PFSK-1 (cell line): ENCODE measurements around the gene C11orf24.

Source experiments
- FOXP2 ChIP-seq: optimal IDR thresholded peaks from 2 replicates; pipeline ENCODE3; 2011; ENCODE audit warnings: borderline replicate concordance, control low read depth, inconsistent platforms; ENCODE audit not compliant: insufficient read depth; ENCODE audit errors: extremely low read length, extremely low read depth
- POLR2AphosphoS5 ChIP-seq: IDR thresholded peaks from 2 replicates; pipeline ENCODE4 v1.6.1; 2012; ENCODE audit warnings: low read depth, mild to moderate bottlenecking, control low read depth, low read length, moderate library complexity
- SIN3A ChIP-seq: IDR thresholded peaks from 2 replicates; pipeline ENCODE4 v1.6.1; 2012; ENCODE audit warnings: mild to moderate bottlenecking, low read length, moderate library complexity, borderline replicate concordance; ENCODE audit not compliant: insufficient read depth
- TAF1 ChIP-seq: IDR thresholded peaks from 2 replicates; pipeline ENCODE4 v1.6.1; 2012; ENCODE audit warnings: low read length, control low read depth, borderline replicate concordance; ENCODE audit not compliant: insufficient read depth
- TF ChIP-seq, protein P1 (sequence below), 2 experiments: IDR thresholded peaks; 2 replicates each; pipeline versions ENCODE4 v1.6.1 to v1.8.0; 2011 to 2012; ENCODE audit warnings: low read depth in 2 of 2, low read length in 2 of 2, control low read depth in 1 of 2, inconsistent platforms in 1 of 2, mild to moderate bottlenecking in 1 of 2, moderate library complexity in 1 of 2; ENCODE audit not compliant: insufficient read depth in 1 of 2

C11orf24 gene

DNA sequence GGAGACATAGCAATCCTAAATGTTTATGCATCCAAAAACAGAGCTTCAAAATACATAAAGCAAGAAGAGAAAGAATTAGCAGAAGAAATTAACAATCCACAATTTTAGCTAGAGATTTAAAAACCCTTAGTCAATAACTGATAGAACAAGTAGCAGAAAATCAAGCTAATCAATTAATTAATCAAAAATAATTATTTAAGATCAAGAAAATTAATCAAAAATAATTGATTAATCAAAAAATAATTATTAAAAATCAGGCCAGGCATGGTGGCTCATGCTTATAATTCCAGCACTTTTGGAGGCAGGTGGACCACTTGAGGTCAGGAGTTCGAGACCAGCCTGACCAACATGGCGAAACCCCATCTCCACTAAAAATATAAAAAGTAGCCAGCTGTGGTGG lies 29.2 kb downstream of the C11orf24 start:
- TF ChIP-seq, protein P1, sequence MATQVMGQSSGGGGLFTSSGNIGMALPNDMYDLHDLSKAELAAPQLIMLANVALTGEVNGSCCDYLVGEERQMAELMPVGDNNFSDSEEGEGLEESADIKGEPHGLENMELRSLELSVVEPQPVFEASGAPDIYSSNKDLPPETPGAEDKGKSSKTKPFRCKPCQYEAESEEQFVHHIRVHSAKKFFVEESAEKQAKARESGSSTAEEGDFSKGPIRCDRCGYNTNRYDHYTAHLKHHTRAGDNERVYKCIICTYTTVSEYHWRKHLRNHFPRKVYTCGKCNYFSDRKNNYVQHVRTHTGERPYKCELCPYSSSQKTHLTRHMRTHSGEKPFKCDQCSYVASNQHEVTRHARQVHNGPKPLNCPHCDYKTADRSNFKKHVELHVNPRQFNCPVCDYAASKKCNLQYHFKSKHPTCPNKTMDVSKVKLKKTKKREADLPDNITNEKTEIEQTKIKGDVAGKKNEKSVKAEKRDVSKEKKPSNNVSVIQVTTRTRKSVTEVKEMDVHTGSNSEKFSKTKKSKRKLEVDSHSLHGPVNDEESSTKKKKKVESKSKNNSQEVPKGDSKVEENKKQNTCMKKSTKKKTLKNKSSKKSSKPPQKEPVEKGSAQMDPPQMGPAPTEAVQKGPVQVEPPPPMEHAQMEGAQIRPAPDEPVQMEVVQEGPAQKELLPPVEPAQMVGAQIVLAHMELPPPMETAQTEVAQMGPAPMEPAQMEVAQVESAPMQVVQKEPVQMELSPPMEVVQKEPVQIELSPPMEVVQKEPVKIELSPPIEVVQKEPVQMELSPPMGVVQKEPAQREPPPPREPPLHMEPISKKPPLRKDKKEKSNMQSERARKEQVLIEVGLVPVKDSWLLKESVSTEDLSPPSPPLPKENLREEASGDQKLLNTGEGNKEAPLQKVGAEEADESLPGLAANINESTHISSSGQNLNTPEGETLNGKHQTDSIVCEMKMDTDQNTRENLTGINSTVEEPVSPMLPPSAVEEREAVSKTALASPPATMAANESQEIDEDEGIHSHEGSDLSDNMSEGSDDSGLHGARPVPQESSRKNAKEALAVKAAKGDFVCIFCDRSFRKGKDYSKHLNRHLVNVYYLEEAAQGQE (IDR thresholded peaks at IDR 0.05; ENCODE audit: insufficient read depth in 1 of 2, low read depth in 2 of 2, low read length in 2 of 2) = no peak
- TF ChIP-seq SIN3A (no peak), FOXP2 (no peak), TAF1 (no peak), POLR2AphosphoS5 (no peak)

DNA sequence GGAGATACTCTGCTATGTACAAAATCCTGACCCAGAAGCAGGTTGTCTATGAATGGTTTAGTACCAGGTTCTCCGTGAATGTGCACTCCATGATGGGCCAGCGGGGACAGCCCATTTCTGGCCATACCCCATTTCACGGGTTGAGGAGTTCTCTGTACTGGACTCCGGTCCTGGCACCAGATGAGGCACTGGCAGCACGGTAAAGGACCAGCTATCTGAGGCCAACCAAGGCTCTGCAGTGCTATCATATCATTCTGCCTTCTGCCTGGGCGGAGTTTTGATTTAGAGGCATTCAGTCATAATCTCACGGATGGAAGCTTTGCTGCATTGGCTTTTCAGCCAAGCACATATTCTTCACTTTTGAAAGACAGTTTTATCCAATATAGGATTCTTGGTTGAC lies 40.2 kb downstream of the C11orf24 start:
- no peak for TF ChIP-seq SIN3A
- TF ChIP-seq POLR2AphosphoS5 = no peak
- TF ChIP-seq, protein P1 (IDR thresholded peaks at IDR 0.05; ENCODE audit: insufficient read depth in 1 of 2, low read depth in 2 of 2, low read length in 2 of 2) = no peak
- TF ChIP-seq FOXP2 = no peak
- TF ChIP-seq TAF1 = no peak

DNA sequence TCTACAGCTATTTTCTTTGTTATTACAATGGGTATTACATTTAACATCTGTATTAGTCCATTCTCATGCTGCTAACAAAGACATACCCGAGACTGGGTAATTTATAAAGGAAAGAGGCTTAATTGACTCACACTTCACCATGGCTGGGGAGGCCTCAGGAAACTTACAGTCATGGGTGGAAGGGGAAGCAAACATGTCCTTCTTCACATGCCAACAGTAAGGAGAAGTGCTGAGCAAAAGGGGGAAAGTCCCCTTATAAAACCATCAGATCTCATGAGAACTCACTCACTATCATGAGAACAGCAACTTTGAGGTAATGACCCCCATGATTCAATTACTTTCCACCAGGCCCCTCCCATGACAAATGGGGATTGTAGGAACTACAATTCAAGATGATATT lies 42.2 kb downstream of the C11orf24 start:
- TF ChIP-seq SIN3A = no peak
- TF ChIP-seq, protein P1 (IDR thresholded peaks at IDR 0.05; ENCODE audit: insufficient read depth in 1 of 2, low read depth in 2 of 2, low read length in 2 of 2) = no peak
- no peak for TF ChIP-seq TAF1
- TF ChIP-seq FOXP2 = no peak
- TF ChIP-seq POLR2AphosphoS5 = no peak

DNA sequence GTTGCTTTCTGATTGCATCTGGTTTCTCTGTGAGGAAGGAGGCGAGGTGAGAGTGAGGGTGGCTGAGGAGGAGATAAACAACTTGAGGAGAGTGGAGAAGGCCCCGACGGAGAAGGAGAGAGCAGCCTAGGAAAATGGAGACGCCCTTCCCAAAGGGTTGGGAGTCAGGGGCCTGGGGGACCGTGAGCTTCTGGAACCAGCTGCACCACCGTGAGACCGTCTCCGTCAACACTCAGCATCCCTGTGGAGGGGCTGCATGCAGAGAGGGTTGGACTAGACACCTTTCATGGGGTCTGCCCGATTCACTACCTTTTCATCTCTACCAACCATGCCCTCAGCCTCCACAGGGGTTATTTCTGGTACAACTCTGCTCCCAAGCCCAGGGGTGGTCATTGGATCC lies 45.4 kb downstream of the C11orf24 start:
- TF ChIP-seq SIN3A (no peak), POLR2AphosphoS5 (no peak), TAF1 (no peak), FOXP2 (no peak)
- TF ChIP-seq, protein P1 (IDR thresholded peaks at IDR 0.05; ENCODE audit: insufficient read depth in 1 of 2, low read depth in 2 of 2, low read length in 2 of 2) = no peak

DNA sequence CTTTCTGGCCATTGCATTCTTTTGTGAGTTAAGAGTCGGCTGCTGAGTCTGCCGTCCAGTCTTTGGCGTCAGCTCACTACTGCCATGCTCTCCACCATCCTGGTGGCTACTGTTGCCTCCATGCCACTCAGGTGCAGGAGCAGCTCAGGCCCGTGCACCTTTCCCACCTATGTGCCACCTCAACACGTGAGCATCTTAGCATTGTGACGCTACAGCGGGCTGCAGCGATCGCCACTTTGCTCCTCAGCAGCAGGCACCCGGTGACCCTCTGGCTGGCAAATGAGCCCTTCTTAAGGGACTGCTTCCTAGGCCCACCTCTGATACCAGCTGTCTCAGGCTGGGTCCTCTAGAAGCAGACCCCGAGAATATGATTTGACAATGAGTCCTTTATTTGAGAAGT lies 47.2 kb downstream of the C11orf24 start:
- no peak for TF ChIP-seq SIN3A
- TF ChIP-seq, protein P1 (IDR thresholded peaks at IDR 0.05; ENCODE audit: insufficient read depth in 1 of 2, low read depth in 2 of 2, low read length in 2 of 2) = no peak
- no peak for TF ChIP-seq FOXP2
- TF ChIP-seq POLR2AphosphoS5 = no peak
- no peak for TF ChIP-seq TAF1
